Suprapubic skin (tissue), 4 donors: ENCODE results near the gene CHEK2.

ENCODE experiments used
- CTCF ChIP-seq, 2 donors: fragments of 200-600 bp in 1 of 2; fragments of 450-650 bp in 1 of 2; sonication (generic) in 1 of 2; IDR thresholded peaks; one replicate each; pipeline ENCODE4 v1.5.1; 2016 to 2019; ENCODE audit warnings: antibody characterized with exemption in 2 of 2, mild to moderate bottlenecking in 1 of 2, moderate library complexity in 1 of 2
- EP300 ChIP-seq: sonication (generic); formaldehyde crosslinking; IDR thresholded peaks from one replicate; pipeline ENCODE4 v1.6.1; 2017; ENCODE audit warnings: antibody characterized with exemption
- POLR2A ChIP-seq, 2 donors: fragments of 450-650 bp; IDR thresholded peaks; one replicate each; pipeline ENCODE4 v1.6.1; 2017; ENCODE audit warnings: antibody characterized with exemption in 2 of 2, mild to moderate bottlenecking in 2 of 2, moderate library complexity in 2 of 2
- POLR2AphosphoS5 ChIP-seq, 3 donors: sonication (generic); formaldehyde crosslinking; IDR thresholded peaks; one replicate each; pipeline ENCODE4 v1.6.1; 2017; ENCODE audit warnings: antibody characterized with exemption in 3 of 3

DNA sequence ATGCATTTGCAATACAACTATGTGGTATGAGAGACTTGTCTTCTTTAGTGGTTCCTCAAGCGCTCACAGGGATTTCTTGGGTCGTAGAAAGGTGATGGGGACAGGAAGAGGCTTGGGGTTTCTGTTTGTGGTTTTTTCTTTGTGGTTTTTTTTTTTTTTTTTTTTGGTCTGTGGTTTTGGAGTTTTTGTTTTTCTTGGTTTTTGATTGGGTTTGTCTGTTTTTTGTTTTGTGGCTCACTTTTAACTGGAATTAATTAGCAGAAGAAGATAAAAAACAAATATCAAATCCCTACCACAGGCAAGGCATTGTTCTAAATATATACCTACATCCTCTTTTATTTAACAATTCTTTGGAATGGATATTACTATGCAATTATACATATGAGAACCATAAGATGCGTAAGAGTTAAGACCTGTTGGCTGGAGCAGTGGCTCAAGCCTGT lies 67.5 kb downstream of the CHEK2 start:
- TF ChIP-seq CTCF (IDR thresholded peaks at IDR 0.05) (no peak), POLR2AphosphoS5 (IDR thresholded peaks at IDR 0.05) (no peak), EP300 (no peak), POLR2A (IDR thresholded peaks at IDR 0.05) (no peak)
